Measurements from ENCODE around the gene ACVR1. TPM values are rescaled to one million over a fixed set of nuclear protein-coding genes. Genes with fewer than 3 reads are reported as not detected.

The ACVR1 gene
- total and polyA plus RNA-seq, 9 of the 15 experiments (the other 6 are each of a cell fraction or from before 2014, with no cell fraction given), result 3.8 to 14.3 (median 6.9) TPM

DNA sequence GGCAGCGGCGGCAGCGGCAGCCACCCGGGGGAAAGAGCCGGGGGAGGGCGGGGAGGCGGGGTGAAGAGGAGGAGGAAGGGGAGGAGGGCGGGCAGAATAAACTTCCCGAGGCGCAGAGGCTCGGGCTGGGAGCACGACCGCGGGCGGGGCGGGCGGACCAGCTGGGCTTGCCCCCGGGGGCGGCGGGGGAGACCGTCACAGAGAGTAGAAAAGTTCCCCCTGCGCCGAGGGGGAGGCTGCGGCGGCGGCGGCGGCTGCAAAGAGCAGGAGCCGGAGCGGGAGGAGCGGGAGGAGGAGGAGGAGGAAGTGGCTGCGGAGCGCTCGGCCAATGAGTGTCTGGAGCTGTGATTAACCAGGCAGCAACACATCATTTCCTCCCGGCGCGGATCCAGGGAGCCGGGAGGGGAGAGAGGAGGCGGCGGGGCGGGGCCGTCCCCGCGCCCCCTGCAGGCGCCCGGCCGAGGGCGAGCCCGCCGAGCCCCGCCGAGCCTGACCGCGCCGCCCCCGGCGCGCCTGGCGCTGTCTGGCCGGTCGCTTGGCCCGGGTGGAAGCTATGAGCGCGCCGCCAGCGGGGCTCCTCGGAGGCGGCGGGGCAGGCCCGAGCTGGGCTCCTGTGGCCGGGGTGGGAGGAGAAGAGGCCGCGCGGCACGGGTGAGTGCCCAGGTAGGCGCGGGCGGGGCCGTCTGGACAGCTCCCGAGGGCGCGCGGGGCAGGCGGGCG lies at the start of gene ACVR1 (continued):
- TF ChIP-seq OTX1 (CRISPR knock-in tag; IDR thresholded peaks at IDR 0.05), result 0 out of 2 replicates have a peak, but pooled peaks have one; percentile 31
- no peak for TF ChIP-seq RERE (CRISPR knock-in tag; IDR thresholded peaks at IDR 0.05; ENCODE audit: borderline replicate concordance)
- no peak for TF ChIP-seq TRIM28 (IDR thresholded peaks at IDR 0.05)
- TF ChIP-seq SAFB (IDR thresholded peaks at IDR 0.05; ENCODE audit: borderline replicate concordance, low read depth, low read length), result no peak
- TF ChIP-seq RBFOX2 (IDR thresholded peaks at IDR 0.05; ENCODE audit: low read depth, low read length), result peak; percentile 85
- no peak for TF ChIP-seq ZNF57 (CRISPR knock-in tag; IDR thresholded peaks at IDR 0.05)
- no peak for TF ChIP-seq MGA (IDR thresholded peaks at IDR 0.05)
- TF ChIP-seq POLR2G (IDR thresholded peaks at IDR 0.05; ENCODE audit: low read depth, low read length), result peak; percentile 85
- no peak for TF ChIP-seq PHB2 (IDR thresholded peaks at IDR 0.05; ENCODE audit: low read depth)
- no peak for TF ChIP-seq ZNF239 (CRISPR knock-in tag; IDR thresholded peaks at IDR 0.05)

All from K562 (cell line).